GM10266 (cell line): ENCODE measurements around the gene TFE3.

Experiments used
- DNase-seq: peaks from one replicate; pipeline ENCODE4 v3.0.0; 2012; ENCODE audit errors: extremely low spot score
- CTCF ChIP-seq: IDR thresholded peaks from 2 replicates; pipeline ENCODE4 v1.5.1; 2012; ENCODE audit warnings: mild to moderate bottlenecking, low read depth; ENCODE audit not compliant: control insufficient read depth, insufficient read depth; ENCODE audit errors: missing control alignments

Gene TFE3

GRCh38 chrX:49000636-49001035 is 42.5 kb downstream of the TFE3 start:
- TF ChIP-seq CTCF, result no peak

GRCh38 chrX:48999030-48999429 is 44.1 kb downstream of the TFE3 start:
- DNase-seq, result no peak
- no peak for TF ChIP-seq CTCF

More at GRCh38 chrX:49000636-49001035, 42.5 kb downstream of the TFE3 start:
- DNase-seq, result no peak

DNA sequence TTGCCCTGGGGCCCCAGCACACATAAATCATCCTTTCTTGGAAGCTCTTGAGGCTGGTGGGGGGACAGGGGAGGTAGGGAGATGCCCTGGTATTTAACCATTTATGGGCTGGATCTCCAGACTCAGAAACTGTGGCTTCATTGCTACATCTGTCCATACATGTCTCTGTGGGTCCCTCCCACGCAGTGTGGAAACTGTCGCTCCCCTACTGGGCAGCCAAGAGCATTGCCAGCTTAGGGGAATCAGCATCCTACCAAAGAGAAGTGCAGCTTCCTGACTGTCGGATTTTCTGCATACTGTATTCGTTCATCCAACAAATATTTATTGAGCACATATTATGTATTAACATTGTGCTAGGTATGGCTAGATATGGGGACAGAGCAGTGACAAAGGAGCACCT is 44.8 kb downstream of the TFE3 start:
- TF ChIP-seq CTCF, result no peak
- no peak for DNase-seq

GRCh38 chrX:48997865-48998264 is 45.3 kb downstream of the TFE3 start:
- TF ChIP-seq CTCF, result no peak
- DNase-seq, result no peak

DNA sequence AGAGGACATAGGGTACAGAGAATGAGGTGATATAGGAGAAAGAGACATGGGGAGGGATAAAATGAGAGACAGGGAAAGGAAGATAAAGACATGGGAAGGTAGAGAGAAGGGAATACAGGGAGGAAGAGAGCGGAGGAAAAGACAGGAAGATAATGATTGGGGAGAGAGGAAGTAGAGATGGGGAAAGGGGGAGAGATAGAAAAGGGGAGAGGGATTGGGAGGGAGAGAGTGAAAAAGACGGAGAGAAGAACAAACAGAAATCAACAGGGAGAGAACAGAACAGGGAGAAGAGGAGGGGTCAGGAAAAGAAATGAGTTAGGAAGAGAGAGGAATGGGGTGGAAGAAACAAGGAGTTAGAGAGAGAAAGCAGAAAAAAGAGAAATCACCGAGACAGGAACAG is 45.7 kb downstream of the TFE3 start:
- no peak for TF ChIP-seq CTCF
- DNase-seq, result no peak

- no peak for TF ChIP-seq CTCF
- DNase-seq, result no peak
Observed at GRCh38 chrX:48996969-48997368, 46.2 kb downstream of the TFE3 start.

DNA sequence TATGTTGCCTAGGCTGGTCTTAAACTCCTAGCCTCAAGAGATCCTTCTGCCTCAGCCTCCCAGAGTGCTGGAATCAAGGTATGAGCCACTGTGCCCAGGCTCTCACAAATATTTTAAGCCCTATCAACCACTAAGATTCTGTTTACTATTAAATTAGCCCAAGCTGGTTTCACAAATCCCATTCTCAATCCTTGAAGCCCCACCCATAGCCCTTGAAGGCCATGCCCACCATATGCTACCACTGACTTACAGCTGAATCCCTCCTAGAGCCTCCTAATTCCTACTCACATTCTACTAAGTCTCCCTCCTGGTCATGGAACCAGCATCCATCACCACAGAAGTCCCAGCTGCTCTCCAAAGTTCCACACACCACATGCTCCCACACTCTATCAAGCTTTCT is 50.8 kb downstream of the TFE3 start:
- DNase-seq, result no peak
- no peak for TF ChIP-seq CTCF
